DOHH2 (cell line): ENCODE measurements around the gene SNX33.
"Not testable (repeated sequence)": the region's sequence is repeated elsewhere in the genome, so short reads cannot be mapped to it uniquely, and the experiment has no call there.

Experiments used
- EZH2phosphoT487 ChIP-seq: fragments of 200-600 bp; sonication (generic); IDR thresholded peaks from 2 replicates; pipeline ENCODE4 v1.6.1; 2017; ENCODE audit warnings: borderline replicate concordance, mild to moderate bottlenecking, antibody characterized with exemption, low read length, moderate library complexity, mixed read lengths
- TF ChIP-seq, protein P1 (sequence below): fragments of 200-600 bp; sonication (generic); IDR thresholded peaks from one replicate; pipeline ENCODE4 v1.5.1; 2014; ENCODE audit warnings: antibody characterized with exemption, mild to moderate bottlenecking, low read depth, low read length; ENCODE audit not compliant: poor library complexity, severe bottlenecking

DNA sequence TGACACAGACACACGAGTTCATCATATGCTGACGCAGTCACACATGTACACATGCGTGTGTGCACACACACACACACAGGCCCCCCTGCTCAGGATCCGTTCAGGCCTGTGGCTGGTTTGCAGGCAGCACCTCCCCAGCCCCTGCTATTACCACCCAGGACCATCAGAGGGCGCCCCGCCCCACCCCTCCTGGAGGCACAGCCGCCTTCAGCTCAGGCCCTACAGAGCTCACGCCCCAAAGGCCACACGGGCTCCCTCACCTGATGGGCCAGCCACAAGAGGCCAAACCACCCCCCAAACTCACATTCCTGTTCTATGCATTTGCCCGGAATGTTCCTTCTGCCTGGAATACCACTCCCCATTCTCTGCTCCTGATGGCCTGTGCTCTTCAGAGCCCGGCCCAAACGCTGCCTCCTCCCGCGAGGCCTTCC is 38.5 kb downstream of the SNX33 start:
- TF ChIP-seq, protein P1, sequence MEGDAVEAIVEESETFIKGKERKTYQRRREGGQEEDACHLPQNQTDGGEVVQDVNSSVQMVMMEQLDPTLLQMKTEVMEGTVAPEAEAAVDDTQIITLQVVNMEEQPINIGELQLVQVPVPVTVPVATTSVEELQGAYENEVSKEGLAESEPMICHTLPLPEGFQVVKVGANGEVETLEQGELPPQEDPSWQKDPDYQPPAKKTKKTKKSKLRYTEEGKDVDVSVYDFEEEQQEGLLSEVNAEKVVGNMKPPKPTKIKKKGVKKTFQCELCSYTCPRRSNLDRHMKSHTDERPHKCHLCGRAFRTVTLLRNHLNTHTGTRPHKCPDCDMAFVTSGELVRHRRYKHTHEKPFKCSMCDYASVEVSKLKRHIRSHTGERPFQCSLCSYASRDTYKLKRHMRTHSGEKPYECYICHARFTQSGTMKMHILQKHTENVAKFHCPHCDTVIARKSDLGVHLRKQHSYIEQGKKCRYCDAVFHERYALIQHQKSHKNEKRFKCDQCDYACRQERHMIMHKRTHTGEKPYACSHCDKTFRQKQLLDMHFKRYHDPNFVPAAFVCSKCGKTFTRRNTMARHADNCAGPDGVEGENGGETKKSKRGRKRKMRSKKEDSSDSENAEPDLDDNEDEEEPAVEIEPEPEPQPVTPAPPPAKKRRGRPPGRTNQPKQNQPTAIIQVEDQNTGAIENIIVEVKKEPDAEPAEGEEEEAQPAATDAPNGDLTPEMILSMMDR, result peak; percentile 62
- not testable (repeated sequence) for TF ChIP-seq EZH2phosphoT487
